HepG2 (cell line): ENCODE results near the gene NLRP12. TPM values are rescaled to one million over a fixed set of nuclear protein-coding genes. Genes with fewer than 3 reads are reported as not detected.

ENCODE experiments used
- ASH2L ChIP-seq: fragments of 300-600, 200-600 bp; sonication (generic); IDR thresholded peaks from 2 replicates; pipeline ENCODE4 v1.7.0; 2017; ENCODE audit warnings: low read depth, mild to moderate bottlenecking, moderate library complexity, mixed read lengths, low read length; ENCODE audit not compliant: insufficient read length
- FOXC1 ChIP-seq: sonication (generic); formaldehyde crosslinking; IDR thresholded peaks from 2 replicates; pipeline ENCODE4 v1.8.0; 2022; ENCODE audit warnings: mild to moderate bottlenecking, missing genetic modification reagents, borderline replicate concordance
- MYC ChIP-seq: sonication (generic); formaldehyde crosslinking; IDR thresholded peaks from 2 replicates; pipeline ENCODE4 v1.9.0; 2021; ENCODE audit warnings: missing genetic modification reagents, borderline replicate concordance
- RXRA ChIP-seq: sonication (generic); formaldehyde crosslinking; IDR thresholded peaks from 2 replicates; pipeline ENCODE4 v1.5.1; 2020; ENCODE audit warnings: missing genetic modification reagents
- SMAD3 ChIP-seq: sonication (generic); formaldehyde crosslinking; IDR thresholded peaks from 2 replicates; pipeline ENCODE4 v1.4.0; 2020; ENCODE audit warnings: missing genetic modification reagents
- TIGD3 ChIP-seq: sonication (generic); formaldehyde crosslinking; IDR thresholded peaks from 2 replicates; pipeline ENCODE4 v1.5.1; 2020; ENCODE audit warnings: mild to moderate bottlenecking, missing genetic modification reagents, borderline replicate concordance
- ZNF3 ChIP-seq: IDR thresholded peaks from 2 replicates; pipeline ENCODE4 v1.7.0; 2017; ENCODE audit warnings: inconsistent platforms
- ZNF496 ChIP-seq: sonication (generic); formaldehyde crosslinking; IDR thresholded peaks from 2 replicates; pipeline ENCODE4 v1.8.1; 2023; ENCODE audit warnings: mild to moderate bottlenecking, moderate library complexity, missing genetic modification reagents; ENCODE audit not compliant: insufficient replicate concordance
- ZNF572 ChIP-seq: sonication (generic); formaldehyde crosslinking; IDR thresholded peaks from 2 replicates; pipeline ENCODE4 v1.5.1; 2020; ENCODE audit warnings: mild to moderate bottlenecking, missing genetic modification reagents
- ZNF615 ChIP-seq: sonication (generic); formaldehyde crosslinking; IDR thresholded peaks from 2 replicates; pipeline ENCODE4 v1.5.0; 2020; ENCODE audit warnings: mild to moderate bottlenecking, missing genetic modification reagents, borderline replicate concordance
- polyA plus RNA-seq, 8 experiments: library from polyadenylated mRNA; depleted of rRNA in 3 of 8; stranded (reverse) in 7 of 8; unstranded in 1 of 8; fragments of >200 nt; fragmentation: Illumina TruSeq in 4 of 8; extraction: Trizol in 4 of 8; gene quantifications; 2 replicates each; pipeline versions ENCODE4 v1.2.1 to v1.2.3, GENCODE V29; 2011 to 2016; ENCODE audit warnings: low read depth in 4 of 8, missing spikeins in 1 of 8, mixed read lengths in 1 of 8; ENCODE audit not compliant: insufficient read depth in 1 of 8
- total RNA-seq, 5 experiments: library from RNA; depleted of rRNA; stranded (reverse); fragments of >200 nt; fragmentation: Illumina TruSeq; extraction: Trizol; gene quantifications; 2 replicates each; pipeline ENCODE4 v1.2.3, GENCODE V29; 2016; ENCODE audit warnings: low read depth in 1 of 5
- TF ChIP-seq, protein P1 (sequence below): sonication (generic); formaldehyde crosslinking; IDR thresholded peaks from 2 replicates; pipeline ENCODE4 v1.5.1; 2020; ENCODE audit warnings: missing genetic modification reagents, mild to moderate bottlenecking, borderline replicate concordance
- TF ChIP-seq, protein P2 (sequence below): sonication (generic); formaldehyde crosslinking; IDR thresholded peaks from 2 replicates; pipeline ENCODE4 v1.5.1; 2020; ENCODE audit warnings: mild to moderate bottlenecking, missing genetic modification reagents, borderline replicate concordance
- TF ChIP-seq, protein P3 (sequence below): sonication (generic); formaldehyde crosslinking; IDR thresholded peaks from 2 replicates; pipeline ENCODE4 v1.8.0; 2023; ENCODE audit warnings: mild to moderate bottlenecking, missing genetic modification reagents

NLRP12 gene
- total and polyA plus RNA-seq, 2 of the 13 experiments (the other 11 are each of a cell fraction or from before 2014, with no cell fraction given): 0.15 to 0.20 TPM

- TF ChIP-seq ZNF615 (CRISPR knock-in tag): no peak
- TF ChIP-seq ZNF572: no peak
- TF ChIP-seq ZNF496 (CRISPR knock-in tag): no peak
- no peak for TF ChIP-seq TIGD3
- no peak for TF ChIP-seq FOXC1 (CRISPR knock-in tag)
- no peak for TF ChIP-seq RXRA
- TF ChIP-seq, protein P1, sequence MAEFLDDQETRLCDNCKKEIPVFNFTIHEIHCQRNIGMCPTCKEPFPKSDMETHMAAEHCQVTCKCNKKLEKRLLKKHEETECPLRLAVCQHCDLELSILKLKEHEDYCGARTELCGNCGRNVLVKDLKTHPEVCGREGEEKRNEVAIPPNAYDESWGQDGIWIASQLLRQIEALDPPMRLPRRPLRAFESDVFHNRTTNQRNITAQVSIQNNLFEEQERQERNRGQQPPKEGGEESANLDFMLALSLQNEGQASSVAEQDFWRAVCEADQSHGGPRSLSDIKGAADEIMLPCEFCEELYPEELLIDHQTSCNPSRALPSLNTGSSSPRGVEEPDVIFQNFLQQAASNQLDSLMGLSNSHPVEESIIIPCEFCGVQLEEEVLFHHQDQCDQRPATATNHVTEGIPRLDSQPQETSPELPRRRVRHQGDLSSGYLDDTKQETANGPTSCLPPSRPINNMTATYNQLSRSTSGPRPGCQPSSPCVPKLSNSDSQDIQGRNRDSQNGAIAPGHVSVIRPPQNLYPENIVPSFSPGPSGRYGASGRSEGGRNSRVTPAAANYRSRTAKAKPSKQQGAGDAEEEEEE (CRISPR knock-in tag): no peak
- 0 out of 2 replicates have a peak, but pooled peaks have one; percentile 18 for TF ChIP-seq MYC (CRISPR knock-in tag)
- TF ChIP-seq, protein P2, sequence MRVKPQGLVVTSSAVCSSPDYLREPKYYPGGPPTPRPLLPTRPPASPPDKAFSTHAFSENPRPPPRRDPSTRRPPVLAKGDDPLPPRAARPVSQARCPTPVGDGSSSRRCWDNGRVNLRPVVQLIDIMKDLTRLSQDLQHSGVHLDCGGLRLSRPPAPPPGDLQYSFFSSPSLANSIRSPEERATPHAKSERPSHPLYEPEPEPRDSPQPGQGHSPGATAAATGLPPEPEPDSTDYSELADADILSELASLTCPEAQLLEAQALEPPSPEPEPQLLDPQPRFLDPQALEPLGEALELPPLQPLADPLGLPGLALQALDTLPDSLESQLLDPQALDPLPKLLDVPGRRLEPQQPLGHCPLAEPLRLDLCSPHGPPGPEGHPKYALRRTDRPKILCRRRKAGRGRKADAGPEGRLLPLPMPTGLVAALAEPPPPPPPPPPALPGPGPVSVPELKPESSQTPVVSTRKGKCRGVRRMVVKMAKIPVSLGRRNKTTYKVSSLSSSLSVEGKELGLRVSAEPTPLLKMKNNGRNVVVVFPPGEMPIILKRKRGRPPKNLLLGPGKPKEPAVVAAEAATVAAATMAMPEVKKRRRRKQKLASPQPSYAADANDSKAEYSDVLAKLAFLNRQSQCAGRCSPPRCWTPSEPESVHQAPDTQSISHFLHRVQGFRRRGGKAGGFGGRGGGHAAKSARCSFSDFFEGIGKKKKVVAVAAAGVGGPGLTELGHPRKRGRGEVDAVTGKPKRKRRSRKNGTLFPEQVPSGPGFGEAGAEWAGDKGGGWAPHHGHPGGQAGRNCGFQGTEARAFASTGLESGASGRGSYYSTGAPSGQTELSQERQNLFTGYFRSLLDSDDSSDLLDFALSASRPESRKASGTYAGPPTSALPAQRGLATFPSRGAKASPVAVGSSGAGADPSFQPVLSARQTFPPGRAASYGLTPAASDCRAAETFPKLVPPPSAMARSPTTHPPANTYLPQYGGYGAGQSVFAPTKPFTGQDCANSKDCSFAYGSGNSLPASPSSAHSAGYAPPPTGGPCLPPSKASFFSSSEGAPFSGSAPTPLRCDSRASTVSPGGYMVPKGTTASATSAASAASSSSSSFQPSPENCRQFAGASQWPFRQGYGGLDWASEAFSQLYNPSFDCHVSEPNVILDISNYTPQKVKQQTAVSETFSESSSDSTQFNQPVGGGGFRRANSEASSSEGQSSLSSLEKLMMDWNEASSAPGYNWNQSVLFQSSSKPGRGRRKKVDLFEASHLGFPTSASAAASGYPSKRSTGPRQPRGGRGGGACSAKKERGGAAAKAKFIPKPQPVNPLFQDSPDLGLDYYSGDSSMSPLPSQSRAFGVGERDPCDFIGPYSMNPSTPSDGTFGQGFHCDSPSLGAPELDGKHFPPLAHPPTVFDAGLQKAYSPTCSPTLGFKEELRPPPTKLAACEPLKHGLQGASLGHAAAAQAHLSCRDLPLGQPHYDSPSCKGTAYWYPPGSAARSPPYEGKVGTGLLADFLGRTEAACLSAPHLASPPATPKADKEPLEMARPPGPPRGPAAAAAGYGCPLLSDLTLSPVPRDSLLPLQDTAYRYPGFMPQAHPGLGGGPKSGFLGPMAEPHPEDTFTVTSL: 0 out of 2 replicates have a peak, but pooled peaks have one; percentile 6
- no peak for TF ChIP-seq ZNF3 (CRISPR knock-in tag)
- TF ChIP-seq SMAD3: no peak
- TF ChIP-seq, protein P3, sequence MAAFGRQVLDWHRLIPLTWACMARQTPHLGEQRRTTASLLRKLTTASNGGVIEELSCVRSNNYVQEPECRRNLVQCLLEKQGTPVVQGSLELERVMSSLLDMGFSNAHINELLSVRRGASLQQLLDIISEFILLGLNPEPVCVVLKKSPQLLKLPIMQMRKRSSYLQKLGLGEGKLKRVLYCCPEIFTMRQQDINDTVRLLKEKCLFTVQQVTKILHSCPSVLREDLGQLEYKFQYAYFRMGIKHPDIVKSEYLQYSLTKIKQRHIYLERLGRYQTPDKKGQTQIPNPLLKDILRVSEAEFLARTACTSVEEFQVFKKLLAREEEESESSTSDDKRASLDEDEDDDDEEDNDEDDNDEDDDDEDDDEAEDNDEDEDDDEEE (CRISPR knock-in tag): no peak
- peak; percentile 23 for TF ChIP-seq ASH2L
These were observed 44.2 kb upstream of the NLRP12 start (continued) for GRCh38 chr19:53868091-53868891.
